SK-MEL-5 (cell line): ENCODE data around the gene MBNL1. TPM values are rescaled to one million over a fixed set of nuclear protein-coding genes. Genes with fewer than 3 reads are reported as not detected.

Experiments used
- DNase-seq: peaks from one replicate; pipeline ENCODE4 v3.0.0-alpha.2; 2016; ENCODE audit warnings: low read depth, low spot score
- in situ Hi-C: cut with HindIII; loops from 2 replicates; pipeline ENCODE4 v1.10.0; 2016; ENCODE audit warnings: low sequenced_read_pairs, high pct_unique_total_duplicates, low pct_unique_long_range_greater_than_20kb
- total RNA-seq: library from RNA; depleted of rRNA; stranded (reverse); fragments of >200 nt; shearing (Covaris generic); gene quantifications from 2 replicates; pipeline ENCODE4 v1.2.3, GENCODE V29; 2014

The MBNL1 gene
- total RNA-seq, 1 experiment from 2014 or later, result 116 TPM

GRCh38 chr3:152244517-152244888 is 24.2 kb upstream of the MBNL1 start:
- DNase-seq, result no peak
- in situ Hi-C loops, result no loop called here

GRCh38 chr3:152245498-152246170 is 23.1 kb upstream of the MBNL1 start:
- no peak for DNase-seq
- in situ Hi-C loops, result no loop called here

- in situ Hi-C loops, result no loop called here
- no peak for DNase-seq
Measured at GRCh38 chr3:152251916-152252315, 16.8 kb upstream of the MBNL1 start.

- in situ Hi-C loops, result no loop called here
- no peak for DNase-seq
Measured at GRCh38 chr3:152252755-152253154, 16.0 kb upstream of the MBNL1 start.

- no peak for DNase-seq
- in situ Hi-C loops, result no loop called here
Measured at GRCh38 chr3:152253514-152253913, 15.2 kb upstream of the MBNL1 start.

- in situ Hi-C loops, result no loop called here
- DNase-seq, result no peak
Measured at GRCh38 chr3:152254041-152254440, 14.7 kb upstream of the MBNL1 start.

GRCh38 chr3:152255290-152255689 is 13.4 kb upstream of the MBNL1 start:
- in situ Hi-C loops, result no loop called here

GRCh38 chr3:152256851-152257562 is 11.7 kb upstream of the MBNL1 start:
- DNase-seq, result no peak

More at GRCh38 chr3:152255290-152255689, 13.4 kb upstream of the MBNL1 start:
- no peak for DNase-seq

GRCh38 chr3:152257563-152258035 is 11.1 kb upstream of the MBNL1 start:
- in situ Hi-C loops, result no loop called here

More at GRCh38 chr3:152256851-152257562, 11.7 kb upstream of the MBNL1 start:
- in situ Hi-C loops, result no loop called here

GRCh38 chr3:152258448-152259393 is 10.0 kb upstream of the MBNL1 start:
- in situ Hi-C loops, result no loop called here
- no peak for DNase-seq

More at GRCh38 chr3:152257563-152258035, 11.1 kb upstream of the MBNL1 start:
- DNase-seq, result no peak

GRCh38 chr3:152259468-152259867 is 9.3 kb upstream of the MBNL1 start:
- in situ Hi-C loops, result no loop called here
- DNase-seq, result no peak

GRCh38 chr3:152260026-152260425 is 8.7 kb upstream of the MBNL1 start:
- no peak for DNase-seq
- in situ Hi-C loops, result no loop called here

- DNase-seq, result no peak
- in situ Hi-C loops, result no loop called here
Measured at GRCh38 chr3:152260529-152260928, 8.2 kb upstream of the MBNL1 start.

GRCh38 chr3:152261329-152261728 is 7.4 kb upstream of the MBNL1 start:
- DNase-seq, result no peak
- in situ Hi-C loops, result no loop called here

- in situ Hi-C loops, result no loop called here
- no peak for DNase-seq
Measured at GRCh38 chr3:152263711-152264110, 5.0 kb upstream of the MBNL1 start.

GRCh38 chr3:152264378-152264777 is 4.4 kb upstream of the MBNL1 start:
- in situ Hi-C loops, result no loop called here
- DNase-seq, result no peak

- in situ Hi-C loops, result no loop called here
- peak; percentile 53 for DNase-seq
Measured at GRCh38 chr3:152266221-152266995, 2.3 kb upstream of the MBNL1 start.
